Cerebellar cortex (tissue), 1 donor: Measurements from ENCODE around the gene OR9K2.
"Not testable (repeated sequence)": the region's sequence is repeated elsewhere in the genome, so short reads cannot be mapped to it uniquely, and the experiment has no call there.

Experiments used
- DNase-seq: peaks from one replicate; pipeline ENCODE4 v3.0.0-alpha.2; 2015; ENCODE audit warnings: low spot score

OR9K2 gene, protein sequence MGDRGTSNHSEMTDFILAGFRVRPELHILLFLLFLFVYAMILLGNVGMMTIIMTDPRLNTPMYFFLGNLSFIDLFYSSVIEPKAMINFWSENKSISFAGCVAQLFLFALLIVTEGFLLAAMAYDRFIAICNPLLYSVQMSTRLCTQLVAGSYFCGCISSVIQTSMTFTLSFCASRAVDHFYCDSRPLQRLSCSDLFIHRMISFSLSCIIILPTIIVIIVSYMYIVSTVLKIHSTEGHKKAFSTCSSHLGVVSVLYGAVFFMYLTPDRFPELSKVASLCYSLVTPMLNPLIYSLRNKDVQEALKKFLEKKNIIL

DNA sequence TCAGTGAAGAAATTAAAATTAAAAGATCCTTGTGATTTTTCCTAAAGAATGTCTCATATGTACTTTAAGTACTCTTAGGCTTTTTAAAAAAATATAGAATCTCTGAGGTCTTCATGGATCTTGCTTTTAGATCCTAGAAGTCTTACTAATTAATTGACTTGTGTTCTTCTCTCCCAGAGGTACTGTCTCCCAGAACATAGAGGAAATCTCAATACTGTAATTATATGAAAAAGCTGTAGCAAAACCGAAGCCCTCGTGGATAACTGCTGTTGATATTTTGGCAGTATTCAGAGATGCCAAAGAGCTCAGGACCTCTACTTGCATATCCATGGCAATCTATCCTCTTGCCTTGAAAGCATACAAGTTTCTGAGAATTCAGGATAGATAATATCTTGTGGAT is at the start of gene OR9K2:
OR9K2 (plus strand) TSS at position 301 of the 400 bp plus-strand sequence. CDS start 3,429 bp downstream, outside the sequence.
- DNase-seq: no peak

DNA sequence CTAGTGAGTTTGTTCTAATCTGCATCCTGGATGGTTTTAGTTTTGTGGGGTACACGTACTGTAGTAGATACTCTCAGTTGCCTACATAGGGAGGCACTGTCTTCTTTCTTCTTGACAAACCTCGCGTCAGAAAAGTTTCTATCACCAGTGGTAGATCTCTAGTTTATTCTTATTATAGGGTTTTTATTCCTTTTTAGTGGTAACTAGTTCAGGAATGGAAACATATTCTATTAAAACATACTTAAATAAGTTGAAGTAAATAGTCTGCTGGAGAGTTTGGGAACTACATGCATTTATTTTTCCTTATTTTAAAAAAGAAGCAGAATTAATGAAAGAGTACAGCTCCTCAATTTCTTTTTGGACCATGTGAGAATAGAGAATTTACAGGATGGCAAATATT is 33.6 kb upstream of the OR9K2 start:
- no peak for DNase-seq

DNA sequence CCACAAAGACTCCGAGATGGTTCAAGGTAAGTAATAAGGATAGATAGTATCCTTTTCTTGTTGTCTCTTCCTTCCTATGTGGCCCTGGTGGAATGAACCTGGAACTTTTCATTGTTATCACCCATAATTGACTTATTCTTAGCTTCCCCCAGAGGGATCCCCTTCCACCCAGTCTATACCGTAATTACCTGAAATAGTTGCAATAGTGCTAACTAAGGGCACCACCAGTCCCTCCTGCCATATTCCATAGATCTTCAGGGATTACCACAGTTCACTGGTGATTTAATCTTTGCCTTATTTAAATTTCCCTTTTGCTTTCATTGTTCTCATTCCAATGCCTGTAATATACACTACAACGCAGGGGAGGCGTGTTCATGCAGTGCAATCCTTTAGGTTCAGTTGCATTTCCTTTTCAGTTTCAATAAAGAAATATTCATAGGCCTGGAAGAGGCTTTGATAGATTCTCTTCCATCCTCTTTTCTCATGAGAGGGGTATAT is 13.8 kb upstream of the OR9K2 start:
- DNase-seq: no peak

DNA sequence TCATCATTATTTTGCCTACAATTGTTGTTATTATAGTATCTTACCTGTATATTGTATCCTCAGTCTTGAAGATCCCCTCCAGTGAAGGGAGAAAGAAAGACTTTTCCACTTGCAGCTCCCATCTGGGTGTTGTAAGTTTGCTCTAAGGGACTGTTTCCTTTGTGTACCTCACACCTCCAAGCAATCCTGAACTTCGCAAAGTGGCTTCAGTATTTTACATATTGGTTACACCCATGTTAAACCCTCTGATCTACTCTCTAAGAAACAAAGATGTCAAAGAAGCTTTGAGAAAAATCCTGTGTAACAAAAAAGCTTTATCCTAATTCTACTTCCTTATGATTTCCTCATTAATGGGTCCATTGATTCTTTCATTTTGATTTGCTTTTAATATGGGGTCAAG is 10.1 kb upstream of the OR9K2 start:
- no peak for DNase-seq

DNA sequence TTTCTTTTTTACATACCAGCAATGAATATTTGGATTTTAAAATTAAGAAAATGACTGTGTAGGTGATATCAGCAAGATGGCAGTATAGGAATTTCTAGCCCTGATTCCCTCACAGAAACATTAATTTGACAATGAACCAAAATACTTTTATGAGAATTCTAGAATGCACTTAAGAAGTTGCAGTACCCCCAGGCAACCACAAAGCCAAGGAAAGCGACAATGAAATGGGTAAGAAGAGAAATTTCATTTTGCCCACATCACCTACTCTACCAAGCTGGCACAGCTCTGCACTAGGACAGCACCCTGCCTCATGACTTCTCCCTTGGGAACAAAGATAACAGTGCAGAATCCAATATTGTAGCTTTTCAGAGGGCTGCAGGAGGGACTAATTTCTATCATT is 6.6 kb downstream of the OR9K2 start:
- no peak for DNase-seq

DNA sequence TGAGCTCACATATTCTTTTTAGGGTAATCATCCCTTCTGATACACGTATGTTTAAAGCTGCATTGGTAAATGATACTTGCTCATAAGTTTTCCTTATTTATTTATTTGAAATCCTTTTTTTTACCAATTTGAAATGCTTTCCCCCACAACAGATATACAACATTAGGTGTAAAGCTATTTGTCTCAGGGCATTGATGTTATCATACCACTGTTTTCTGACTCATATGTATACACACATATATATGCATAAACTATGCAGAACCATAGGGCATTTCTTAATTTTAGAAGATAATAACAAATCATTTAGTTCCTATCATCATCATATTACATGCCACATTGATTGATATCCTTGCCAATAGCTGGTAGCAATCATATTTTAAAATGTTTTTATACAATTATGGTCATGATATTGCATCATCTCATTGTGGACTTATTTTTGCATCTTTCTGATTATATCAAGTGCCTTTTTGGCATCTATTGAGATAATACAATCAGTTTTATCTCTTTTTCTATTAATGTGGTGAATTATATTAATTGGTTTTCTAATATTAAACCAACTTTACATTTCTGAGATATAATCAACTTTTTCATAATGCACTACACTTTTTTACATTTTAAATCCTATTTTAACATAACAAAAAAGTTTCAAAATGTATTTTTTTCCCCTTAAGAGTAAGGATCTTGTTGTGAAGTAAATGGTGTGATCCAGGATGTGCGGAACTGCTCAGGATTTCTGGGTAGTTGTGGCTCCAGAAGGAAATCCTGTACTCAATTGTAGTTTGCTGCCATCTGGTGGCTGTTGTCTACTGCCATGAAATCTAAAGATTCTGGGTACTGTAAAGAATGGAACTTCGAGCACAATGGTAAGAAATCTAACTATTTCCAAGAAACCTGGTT is 16.7 kb downstream of the OR9K2 start:
- DNase-seq: peak; percentile 56

DNA sequence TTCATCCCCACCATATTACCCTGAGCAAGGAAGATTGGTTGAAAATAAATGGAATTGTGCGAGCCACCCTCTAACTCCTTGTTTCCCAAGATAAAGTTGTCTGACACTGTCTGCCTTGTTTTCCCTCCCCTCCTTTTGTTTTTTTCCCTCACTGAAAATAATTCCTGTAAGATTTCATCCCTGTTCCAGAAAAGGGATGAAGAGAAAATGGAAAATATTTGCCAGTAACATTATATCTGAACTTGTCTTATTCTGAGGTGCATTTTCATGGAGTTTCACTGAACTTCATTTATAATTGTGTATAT is 17.3 kb downstream of the OR9K2 start:
- no peak for DNase-seq

DNA sequence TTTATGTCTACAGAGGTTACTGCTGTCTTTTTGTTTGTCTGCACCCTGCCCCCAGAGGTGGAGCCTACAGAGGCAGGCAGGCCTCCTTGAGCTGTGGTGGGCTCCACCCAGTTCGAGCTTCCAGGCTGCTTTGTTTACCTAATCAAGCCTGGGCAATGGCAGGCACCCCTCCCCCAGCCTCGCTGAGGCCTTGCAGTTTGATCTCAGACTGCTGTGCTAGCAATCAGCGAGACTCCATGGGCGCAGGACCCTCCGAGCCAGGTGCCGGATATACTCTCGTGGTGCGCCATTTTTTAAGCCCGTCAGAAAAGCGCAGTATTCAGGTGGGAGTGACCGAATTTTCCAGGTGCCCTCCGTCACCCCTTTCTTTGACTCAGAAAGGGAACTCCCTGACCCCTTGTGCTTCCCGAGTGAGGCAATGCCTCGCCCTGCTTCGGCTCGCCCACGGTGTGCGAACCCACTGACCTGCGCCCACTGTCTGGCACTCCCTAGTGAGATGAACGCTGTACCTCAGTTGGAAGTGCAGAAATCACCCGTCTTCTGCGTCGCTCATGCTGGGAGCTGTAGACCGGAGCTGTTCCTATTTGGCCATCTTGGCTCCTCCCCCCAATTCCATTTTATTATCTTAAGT is 40.9 kb downstream of the OR9K2 start:
- DNase-seq: not testable (repeated sequence)

DNA sequence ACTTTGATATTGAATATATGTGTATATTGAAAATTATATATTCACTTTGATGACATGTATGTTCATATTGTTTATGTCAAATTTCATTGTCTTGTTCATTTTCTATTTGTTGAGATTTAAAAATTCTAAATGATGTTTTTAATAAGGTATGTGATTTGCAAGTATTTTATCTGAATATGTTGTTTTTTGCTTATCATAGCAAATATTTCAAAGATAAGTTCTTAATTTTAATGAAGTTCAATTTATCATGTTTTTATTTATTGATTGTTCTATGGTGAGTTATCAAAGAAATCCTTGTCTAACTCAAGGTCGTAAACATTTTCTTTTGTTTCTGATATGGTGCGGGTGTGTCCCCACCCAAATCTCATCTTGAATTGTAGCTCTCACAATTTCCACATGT is 45.2 kb downstream of the OR9K2 start:
- no peak for DNase-seq

DNA sequence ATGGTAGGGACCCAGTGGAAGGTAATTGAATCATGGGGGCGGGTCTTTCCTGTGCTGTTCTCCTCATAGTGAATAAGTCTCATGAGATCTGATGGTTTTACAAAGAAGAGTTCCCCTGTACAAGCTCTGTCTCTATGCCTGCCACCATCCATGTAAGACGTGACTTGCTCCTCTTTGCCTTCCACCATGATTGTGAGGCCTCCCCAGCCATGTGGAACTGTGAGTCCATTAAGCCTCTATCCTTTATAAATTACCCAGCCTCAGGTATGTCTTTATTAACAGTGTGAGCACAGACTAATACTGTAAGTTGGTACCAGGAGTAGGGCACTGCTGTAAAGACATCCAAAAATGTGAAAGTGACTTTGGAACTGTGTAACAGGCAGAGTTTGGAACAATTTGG is 45.6 kb downstream of the OR9K2 start:
- not testable (repeated sequence) for DNase-seq

DNA sequence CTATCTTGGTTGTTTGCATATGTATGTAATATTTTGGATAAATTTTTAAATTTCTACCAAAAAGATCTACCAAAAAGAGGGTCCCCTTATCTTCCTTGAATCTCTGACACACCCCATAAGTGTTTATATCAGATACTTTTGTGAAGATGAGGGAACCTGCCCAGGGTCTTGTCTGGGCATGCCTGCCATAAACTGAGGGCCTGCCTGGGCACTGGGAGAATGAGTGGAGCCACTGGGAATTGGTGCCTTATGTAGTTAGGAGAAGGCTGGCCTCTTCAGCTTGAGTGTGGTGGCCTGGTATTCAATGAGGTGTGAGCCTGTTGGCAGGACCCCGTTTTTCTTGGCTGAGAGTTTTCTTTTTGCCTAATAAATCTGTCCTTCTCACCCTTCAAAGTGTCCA is 46.5 kb downstream of the OR9K2 start:
- DNase-seq: no peak

DNA sequence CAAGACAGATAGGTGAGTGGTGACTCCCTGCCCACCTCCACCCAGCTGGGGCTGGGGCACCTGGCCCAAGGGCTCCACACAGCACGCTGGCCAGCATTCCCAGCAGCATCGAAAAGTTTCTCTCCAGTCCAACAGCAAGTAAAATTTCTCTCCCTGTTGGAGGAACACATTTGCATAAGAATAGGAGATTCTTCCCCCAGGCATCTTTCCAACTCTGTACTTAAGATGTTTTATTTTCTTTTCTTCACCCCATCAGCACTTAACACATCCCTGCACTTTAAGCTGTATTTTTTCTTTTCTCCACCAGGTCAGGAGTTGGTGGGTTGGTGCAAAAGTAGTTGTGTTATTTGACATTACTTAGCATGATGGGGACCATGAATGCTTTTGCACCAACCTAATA is 47.2 kb downstream of the OR9K2 start:
- no peak for DNase-seq
